A673 (cell line): Measurements from ENCODE around the gene EHD4. TPM values are rescaled to one million over a fixed set of nuclear protein-coding genes. Genes with fewer than 3 reads are reported as not detected.

Experiments
- BruUV-seq: library from RNA; stranded (reverse); fragments of 400-500 nt; replicated peaks from 2 replicates; lab custom pipeline; 2021; lab: Mats Ljungman, UMichigan
- CTCF ChIA-PET: fragments of 300-600 bp; sonication (Branson Sonifier 250); formaldehyde crosslinking; loops from one replicate; lab custom pipeline; 2022; ENCODE audit warnings: antibody characterized with exemption; lab: Charles Lee
- POLR2A ChIA-PET: fragments of 300-600 bp; sonication (Branson Sonifier 250); formaldehyde crosslinking; loops from one replicate; lab custom pipeline; 2022; ENCODE audit warnings: antibody characterized with exemption; ENCODE audit not compliant: low non-redundant PET; lab: Charles Lee
- DNase-seq: peaks from one replicate; pipeline ENCODE4 v3.0.0-alpha.2; 2015; ENCODE audit warnings: low spot score
- H3K27ac ChIP-seq: fragments of 200-600 bp; sonication (generic); 2 replicates; pipeline ENCODE4 v1.5.1; 2016; ENCODE audit warnings: mixed run types, low read depth, mild to moderate bottlenecking, mixed read lengths, antibody characterized with exemption, low read length; ENCODE audit not compliant: poor library complexity, severe bottlenecking
- H3K27me3 ChIP-seq: fragments of 200-600 bp; sonication (generic); replicated peaks from 2 replicates; pipeline ENCODE4 v1.6.1; 2017; ENCODE audit warnings: mixed run types, low read depth, mild to moderate bottlenecking, mixed read lengths, antibody characterized with exemption, low read length; ENCODE audit not compliant: insufficient read depth, poor library complexity
- H3K36me3 ChIP-seq: fragments of 200-600 bp; sonication (generic); 2 replicates; pipeline ENCODE4 v1.6.1; 2016; ENCODE audit warnings: mixed run types, mild to moderate bottlenecking, mixed read lengths, antibody characterized with exemption, low read length; ENCODE audit not compliant: insufficient read depth, poor library complexity, severe bottlenecking
- H3K4me1 ChIP-seq: fragments of 200-600 bp; sonication (generic); 2 replicates; pipeline ENCODE4 v1.6.1; 2017; ENCODE audit warnings: mixed run types, mild to moderate bottlenecking, mixed read lengths, antibody characterized with exemption, low read length; ENCODE audit not compliant: insufficient read depth, poor library complexity, severe bottlenecking
- H3K4me3 ChIP-seq: fragments of 200-600 bp; sonication (generic); 2 replicates; pipeline ENCODE4 v1.5.1; 2016; ENCODE audit warnings: low read depth, mixed run types, mild to moderate bottlenecking, mixed read lengths, low read length; ENCODE audit not compliant: poor library complexity, severe bottlenecking
- H3K9me3 ChIP-seq: fragments of 200-600 bp; sonication (generic); 2 replicates; pipeline ENCODE4 v1.6.1; 2016; ENCODE audit warnings: mixed run types, low read depth, mild to moderate bottlenecking, mixed read lengths, antibody characterized with exemption, low read length; ENCODE audit not compliant: poor library complexity, severe bottlenecking
- EZH2 ChIP-seq: fragments of 200-600 bp; sonication (generic); IDR thresholded peaks from 2 replicates; pipeline ENCODE4 v1.6.1; 2017; ENCODE audit warnings: borderline replicate concordance, low read depth, mild to moderate bottlenecking, mixed read lengths, antibody characterized with exemption, low read length; ENCODE audit not compliant: poor library complexity, severe bottlenecking
- intact Hi-C: fragments of 100-400 bp; cut with micrococcal nuclease; formaldehyde crosslinking; loops from one replicate; pipeline ENCODE4 v1.10.0; 2022; ENCODE audit not compliant: unreplicated experiment
- total RNA-seq: library from RNA; stranded (reverse); gene quantifications from 2 replicates; pipeline ENCODE4 v1.2.3, GENCODE V29; 2021
- TF ChIP-seq, protein P1 (sequence below): fragments of 300-800, 200-600 bp; sonication (generic); conservative IDR thresholded peaks from 2 replicates; pipeline ENCODE4 v1.5.1; 2017; ENCODE audit warnings: low read depth, mild to moderate bottlenecking, antibody characterized with exemption, low read length, moderate library complexity, mixed read lengths

Gene EHD4
- total RNA-seq, 1 experiment from 2014 or later, result 29.4 TPM

DNA sequence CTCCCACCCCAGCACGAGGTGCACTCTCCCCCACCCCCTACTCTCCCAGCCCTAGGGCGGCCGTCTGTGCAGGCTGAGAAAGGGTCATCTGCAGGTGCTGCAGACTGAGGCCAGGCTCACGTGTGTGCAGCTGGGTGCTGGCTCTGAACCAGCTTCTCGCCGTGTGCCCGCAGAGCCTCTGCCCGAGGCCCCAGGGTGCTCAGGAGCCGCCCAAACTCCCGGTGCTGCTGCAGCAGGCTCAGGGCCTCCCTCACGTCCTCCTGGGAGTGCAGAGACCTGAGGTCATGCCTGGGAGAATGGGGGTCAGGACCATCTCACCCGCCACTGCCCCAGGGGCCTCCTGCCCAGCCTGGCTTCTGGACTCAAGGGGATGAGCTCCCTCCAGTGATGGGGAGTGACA lies 95.7 kb downstream of the EHD4 start:
- intact Hi-C loops, result no loop called here
- DNase-seq, result no peak
- H3K36me3 ChIP-seq, result no peaks in the 10 kb centered on the region
- CTCF ChIA-PET, result no interaction called here
- no TSS peak for BruUV-seq
- no peak overlapping the region for H3K4me3 ChIP-seq
- no peaks in the 10 kb centered on the region for H3K4me1 ChIP-seq
- no peak overlapping the region for H3K27ac ChIP-seq
- POLR2A ChIA-PET, result no interaction called here
- H3K9me3 ChIP-seq, result no peaks in the 10 kb centered on the region
- TF ChIP-seq, protein P1, sequence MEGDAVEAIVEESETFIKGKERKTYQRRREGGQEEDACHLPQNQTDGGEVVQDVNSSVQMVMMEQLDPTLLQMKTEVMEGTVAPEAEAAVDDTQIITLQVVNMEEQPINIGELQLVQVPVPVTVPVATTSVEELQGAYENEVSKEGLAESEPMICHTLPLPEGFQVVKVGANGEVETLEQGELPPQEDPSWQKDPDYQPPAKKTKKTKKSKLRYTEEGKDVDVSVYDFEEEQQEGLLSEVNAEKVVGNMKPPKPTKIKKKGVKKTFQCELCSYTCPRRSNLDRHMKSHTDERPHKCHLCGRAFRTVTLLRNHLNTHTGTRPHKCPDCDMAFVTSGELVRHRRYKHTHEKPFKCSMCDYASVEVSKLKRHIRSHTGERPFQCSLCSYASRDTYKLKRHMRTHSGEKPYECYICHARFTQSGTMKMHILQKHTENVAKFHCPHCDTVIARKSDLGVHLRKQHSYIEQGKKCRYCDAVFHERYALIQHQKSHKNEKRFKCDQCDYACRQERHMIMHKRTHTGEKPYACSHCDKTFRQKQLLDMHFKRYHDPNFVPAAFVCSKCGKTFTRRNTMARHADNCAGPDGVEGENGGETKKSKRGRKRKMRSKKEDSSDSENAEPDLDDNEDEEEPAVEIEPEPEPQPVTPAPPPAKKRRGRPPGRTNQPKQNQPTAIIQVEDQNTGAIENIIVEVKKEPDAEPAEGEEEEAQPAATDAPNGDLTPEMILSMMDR, result no peak
- no peak for TF ChIP-seq EZH2
- H3K27me3 ChIP-seq, result no peaks in the 10 kb centered on the region

DNA sequence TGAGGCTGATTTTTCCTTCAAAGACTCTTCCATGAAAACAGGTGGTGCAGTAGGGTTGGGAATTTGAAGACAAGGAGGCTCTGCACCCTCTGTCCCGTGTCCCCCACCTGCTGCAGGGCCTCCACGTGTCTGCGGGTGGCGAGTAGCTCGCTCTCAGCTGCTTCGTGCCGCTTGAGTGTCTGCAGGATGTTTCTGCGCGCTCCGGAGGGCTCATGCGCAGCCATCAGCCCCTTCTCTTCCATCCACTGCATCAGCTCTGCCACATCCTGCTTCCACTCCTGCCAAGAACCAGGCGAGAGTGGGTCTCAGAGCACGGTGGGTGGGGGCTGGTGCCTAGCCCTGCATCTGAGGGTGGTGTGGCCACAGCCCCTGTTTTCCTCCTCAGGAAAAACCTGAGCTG lies 96.3 kb downstream of the EHD4 start:
- CTCF ChIA-PET, result no interaction called here
- H3K4me3 ChIP-seq, result no peak overlapping the region
- BruUV-seq, result no TSS peak
- no peak for DNase-seq
- H3K9me3 ChIP-seq, result no peaks in the 10 kb centered on the region
- H3K27me3 ChIP-seq, result no peaks in the 10 kb centered on the region
- TF ChIP-seq, protein P1, result no peak
- TF ChIP-seq EZH2, result no peak
- H3K4me1 ChIP-seq, result no peaks in the 10 kb centered on the region
- intact Hi-C loops, result no loop called here
- POLR2A ChIA-PET, result no interaction called here
- H3K27ac ChIP-seq, result no peak overlapping the region
- H3K36me3 ChIP-seq, result no peaks in the 10 kb centered on the region

DNA sequence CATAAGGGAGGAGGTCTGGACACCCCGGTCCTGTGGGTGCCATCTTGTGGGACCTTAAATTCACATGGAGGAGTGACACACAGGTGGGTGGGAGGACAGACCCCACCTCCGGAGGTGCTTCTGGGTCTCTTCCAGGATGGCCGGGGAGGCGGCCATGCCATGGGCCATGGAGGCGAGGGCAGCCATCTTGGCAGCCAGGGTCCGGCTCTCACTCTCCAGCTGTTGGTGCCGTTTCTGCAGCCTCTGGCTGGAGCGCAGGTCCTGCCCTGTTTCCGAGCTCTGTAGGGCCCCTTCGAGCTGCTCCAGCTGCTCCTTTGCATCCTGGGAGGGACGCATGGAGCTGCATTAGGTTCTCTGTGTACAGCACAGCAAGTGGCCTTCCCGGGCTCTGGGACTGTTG lies 97.6 kb downstream of the EHD4 start:
- Histone ChIP-seq H3K27me3 (no peaks in the 10 kb centered on the region), H3K4me3 (no peak overlapping the region), H3K36me3 (no peaks in the 10 kb centered on the region), H3K4me1 (no peaks in the 10 kb centered on the region), H3K9me3 (no peaks in the 10 kb centered on the region), H3K27ac (no peak overlapping the region)
- TF ChIP-seq, protein P1, result no peak
- TF ChIP-seq EZH2, result no peak
- CTCF ChIA-PET, result no interaction called here
- POLR2A ChIA-PET, result no interaction called here
- intact Hi-C loops, result no loop called here
- BruUV-seq, result no TSS peak
- no peak for DNase-seq
